ENCODE results near the gene ACOT12.

Gene ACOT12

DNA sequence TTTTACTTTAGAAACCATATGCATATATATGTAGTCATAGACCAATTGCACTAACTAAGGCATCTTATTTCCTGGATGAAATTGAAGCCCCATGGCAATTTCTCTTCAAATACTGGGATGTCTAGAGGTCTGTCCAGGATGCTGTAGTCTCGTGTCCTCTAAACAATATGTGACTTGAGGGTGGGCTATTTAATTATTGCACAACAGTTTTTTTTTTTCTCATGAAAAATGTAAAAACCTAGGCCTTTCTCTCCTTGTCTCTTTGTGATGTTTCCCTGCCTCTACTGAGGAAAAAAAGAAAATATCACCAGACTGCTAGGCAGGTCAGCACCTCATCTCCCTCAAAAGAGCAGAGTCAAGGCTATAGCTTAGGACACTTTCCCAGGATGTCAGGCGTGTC, 58.0 kb downstream of the ACOT12 start:
- Histone ChIP-seq H3K4me3 (ENCODE audit: low read length) (no peak overlapping the region), H3K9me3 (ENCODE audit: insufficient read depth, low read depth, low read length) (no peaks in the 10 kb centered on the region), H3K9ac (ENCODE audit: low read depth, low read length) (no peak overlapping the region), H3K27ac (ENCODE audit: low read length) (no peak overlapping the region), H3K27me3 (ENCODE audit: insufficient read depth, low read length) (no peaks in the 10 kb centered on the region), H3K4me1 (ENCODE audit: insufficient read depth, low read length) (no peaks in the 10 kb centered on the region), H3K36me3 (ENCODE audit: insufficient read depth, low read depth, low read length) (no peaks in the 10 kb centered on the region)

GRCh38 chr5:81334304-81335061, 59.5 kb downstream of the ACOT12 start:
- no peak overlapping the region for H3K9ac ChIP-seq (ENCODE audit: low read depth, low read length)
- H3K4me3 ChIP-seq (ENCODE audit: low read length) = no peak overlapping the region
- H3K36me3 ChIP-seq (ENCODE audit: insufficient read depth, low read depth, low read length) = no peaks in the 10 kb centered on the region
- no peaks in the 10 kb centered on the region for H3K9me3 ChIP-seq (ENCODE audit: insufficient read depth, low read depth, low read length)
- no peaks in the 10 kb centered on the region; the same call in 1 of the 2 replicates for H3K4me1 ChIP-seq (ENCODE audit: insufficient read depth, low read length)
- H3K27me3 ChIP-seq (ENCODE audit: insufficient read depth, low read length) = no peaks in the 10 kb centered on the region
- no peak overlapping the region for H3K27ac ChIP-seq (ENCODE audit: low read length)

GRCh38 chr5:81326554-81326953, 67.4 kb downstream of the ACOT12 start:
- Histone ChIP-seq H3K4me3 (ENCODE audit: low read length) (no peak overlapping the region), H3K9me3 (ENCODE audit: insufficient read depth, low read depth, low read length) (no peaks in the 10 kb centered on the region), H3K4me1 (ENCODE audit: insufficient read depth, low read length) (peaks cover 5% of the 10 kb centered on the region), H3K9ac (ENCODE audit: low read depth, low read length) (no peak overlapping the region), H3K27me3 (ENCODE audit: insufficient read depth, low read length) (no peaks in the 10 kb centered on the region), H3K36me3 (ENCODE audit: insufficient read depth, low read depth, low read length) (no peaks in the 10 kb centered on the region), H3K27ac (ENCODE audit: low read length) (no peak overlapping the region)

- Histone ChIP-seq H3K27ac (ENCODE audit: low read length) (no peak overlapping the region), H3K9ac (ENCODE audit: low read depth, low read length) (no peak overlapping the region), H3K27me3 (ENCODE audit: insufficient read depth, low read length) (no peaks in the 10 kb centered on the region), H3K4me3 (ENCODE audit: low read length) (no peak overlapping the region), H3K36me3 (ENCODE audit: insufficient read depth, low read depth, low read length) (peaks cover 17% of the 10 kb centered on the region), H3K4me1 (ENCODE audit: insufficient read depth, low read length) (peaks cover 3% of the 10 kb centered on the region), H3K9me3 (ENCODE audit: insufficient read depth, low read depth, low read length) (no peaks in the 10 kb centered on the region)
These were observed 76.4 kb downstream of the ACOT12 start for GRCh38 chr5:81317536-81317935.

- no peaks in the 10 kb centered on the region for H3K27me3 ChIP-seq (ENCODE audit: insufficient read depth, low read length)
- H3K4me3 ChIP-seq (ENCODE audit: low read length) = no peak overlapping the region
- no peaks in the 10 kb centered on the region for H3K9me3 ChIP-seq (ENCODE audit: insufficient read depth, low read depth, low read length)
- peaks cover 3% of the 10 kb centered on the region; the same call in 1 of the 2 replicates for H3K4me1 ChIP-seq (ENCODE audit: insufficient read depth, low read length)
- H3K27ac ChIP-seq (ENCODE audit: low read length) = no peak overlapping the region
- H3K36me3 ChIP-seq (ENCODE audit: insufficient read depth, low read depth, low read length) = peaks cover 26% of the 10 kb centered on the region
- no peak overlapping the region for H3K9ac ChIP-seq (ENCODE audit: low read depth, low read length)
These were observed 77.4 kb downstream of the ACOT12 start for GRCh38 chr5:81316571-81316970.

GRCh38 chr5:81315830-81316229, 78.1 kb downstream of the ACOT12 start:
- no peak overlapping the region for H3K9ac ChIP-seq (ENCODE audit: low read depth, low read length)

DNA sequence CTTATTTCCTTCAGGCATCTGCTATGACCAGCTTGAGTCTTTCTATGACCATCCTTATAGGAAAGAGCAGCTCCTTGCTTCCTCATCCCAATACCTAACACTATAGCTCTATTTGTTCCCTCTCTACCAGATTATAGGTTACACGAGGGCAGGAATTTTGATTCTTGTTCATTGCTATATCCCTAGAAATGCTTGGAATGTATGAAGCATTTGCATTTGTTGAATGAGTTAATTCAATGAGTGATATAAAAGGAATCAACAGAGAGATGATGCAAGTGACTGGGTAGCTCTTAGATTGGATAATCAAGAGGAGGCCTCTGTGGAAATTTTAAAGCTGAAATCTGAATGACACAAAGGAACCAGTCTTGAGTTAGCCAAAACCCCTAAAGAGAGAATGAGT, 78.6 kb downstream of the ACOT12 start:
- H3K36me3 ChIP-seq (ENCODE audit: insufficient read depth, low read depth, low read length) = peaks cover 36% of the 10 kb centered on the region
- no peak overlapping the region for H3K27ac ChIP-seq (ENCODE audit: low read length)
- no peaks in the 10 kb centered on the region for H3K9me3 ChIP-seq (ENCODE audit: insufficient read depth, low read depth, low read length)
- H3K9ac ChIP-seq (ENCODE audit: low read depth, low read length) = no peak overlapping the region
- no peak overlapping the region for H3K4me3 ChIP-seq (ENCODE audit: low read length)
- peaks cover 3% of the 10 kb centered on the region; the same call in 1 of the 2 replicates for H3K4me1 ChIP-seq (ENCODE audit: insufficient read depth, low read length)
- H3K27me3 ChIP-seq (ENCODE audit: insufficient read depth, low read length) = no peaks in the 10 kb centered on the region

More at GRCh38 chr5:81315830-81316229, 78.1 kb downstream of the ACOT12 start:
- Histone ChIP-seq H3K27ac (ENCODE audit: low read length) (no peak overlapping the region), H3K4me3 (ENCODE audit: low read length) (no peak overlapping the region), H3K36me3 (ENCODE audit: insufficient read depth, low read depth, low read length) (peaks cover 33% of the 10 kb centered on the region), H3K9me3 (ENCODE audit: insufficient read depth, low read depth, low read length) (no peaks in the 10 kb centered on the region), H3K4me1 (ENCODE audit: insufficient read depth, low read length) (peaks cover 3% of the 10 kb centered on the region; the same call in 1 of the 2 replicates), H3K27me3 (ENCODE audit: insufficient read depth, low read length) (no peaks in the 10 kb centered on the region)

- H3K4me1 ChIP-seq (ENCODE audit: insufficient read depth, low read length) = peaks cover 3% of the 10 kb centered on the region; the same call in 1 of the 2 replicates
- no peak overlapping the region for H3K27ac ChIP-seq (ENCODE audit: low read length)
- no peak overlapping the region for H3K9ac ChIP-seq (ENCODE audit: low read depth, low read length)
- H3K36me3 ChIP-seq (ENCODE audit: insufficient read depth, low read depth, low read length) = peaks cover 38% of the 10 kb centered on the region
- no peaks in the 10 kb centered on the region for H3K9me3 ChIP-seq (ENCODE audit: insufficient read depth, low read depth, low read length)
- no peak overlapping the region for H3K4me3 ChIP-seq (ENCODE audit: low read length)
- H3K27me3 ChIP-seq (ENCODE audit: insufficient read depth, low read length) = no peaks in the 10 kb centered on the region
These were observed 79.4 kb downstream of the ACOT12 start for GRCh38 chr5:81314581-81314980.

DNA sequence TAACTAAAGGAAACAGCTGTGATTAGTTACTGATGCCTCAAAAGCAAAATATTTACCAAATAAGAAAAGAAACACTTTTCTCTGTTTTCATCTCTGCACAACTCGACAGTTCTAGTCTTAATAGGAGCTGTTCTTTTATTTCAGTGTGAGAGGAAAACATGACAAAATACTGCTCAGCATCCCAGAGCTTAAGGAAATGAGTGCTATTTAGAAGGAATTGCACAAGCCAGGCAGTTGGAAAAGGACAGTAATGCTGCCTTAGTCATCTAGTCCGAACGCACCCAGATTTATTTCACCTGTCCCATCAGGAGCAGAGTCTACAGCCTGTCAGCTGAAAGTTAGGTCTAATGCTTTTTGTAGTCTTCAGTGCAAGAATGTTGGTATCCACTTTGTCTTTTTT, 80.2 kb downstream of the ACOT12 start:
- H3K9me3 ChIP-seq (ENCODE audit: insufficient read depth, low read depth, low read length) = no peaks in the 10 kb centered on the region
- H3K4me1 ChIP-seq (ENCODE audit: insufficient read depth, low read length) = peaks cover 3% of the 10 kb centered on the region; the same call in 1 of the 2 replicates
- H3K27ac ChIP-seq (ENCODE audit: low read length) = no peak overlapping the region
- no peak overlapping the region for H3K9ac ChIP-seq (ENCODE audit: low read depth, low read length)
- H3K4me3 ChIP-seq (ENCODE audit: low read length) = no peak overlapping the region
- no peaks in the 10 kb centered on the region for H3K27me3 ChIP-seq (ENCODE audit: insufficient read depth, low read length)
- H3K36me3 ChIP-seq (ENCODE audit: insufficient read depth, low read depth, low read length) = peaks cover 47% of the 10 kb centered on the region

- no peaks in the 10 kb centered on the region for H3K9me3 ChIP-seq (ENCODE audit: insufficient read depth, low read depth, low read length)
- peaks cover 3% of the 10 kb centered on the region; the same call in 1 of the 2 replicates for H3K4me1 ChIP-seq (ENCODE audit: insufficient read depth, low read length)
- H3K36me3 ChIP-seq (ENCODE audit: insufficient read depth, low read depth, low read length) = peaks cover 47% of the 10 kb centered on the region
- no peak overlapping the region for H3K4me3 ChIP-seq (ENCODE audit: low read length)
- H3K27ac ChIP-seq (ENCODE audit: low read length) = no peak overlapping the region
- no peaks in the 10 kb centered on the region for H3K27me3 ChIP-seq (ENCODE audit: insufficient read depth, low read length)
- H3K9ac ChIP-seq (ENCODE audit: low read depth, low read length) = no peak overlapping the region
These were observed 80.7 kb downstream of the ACOT12 start for GRCh38 chr5:81313278-81313677.

DNA sequence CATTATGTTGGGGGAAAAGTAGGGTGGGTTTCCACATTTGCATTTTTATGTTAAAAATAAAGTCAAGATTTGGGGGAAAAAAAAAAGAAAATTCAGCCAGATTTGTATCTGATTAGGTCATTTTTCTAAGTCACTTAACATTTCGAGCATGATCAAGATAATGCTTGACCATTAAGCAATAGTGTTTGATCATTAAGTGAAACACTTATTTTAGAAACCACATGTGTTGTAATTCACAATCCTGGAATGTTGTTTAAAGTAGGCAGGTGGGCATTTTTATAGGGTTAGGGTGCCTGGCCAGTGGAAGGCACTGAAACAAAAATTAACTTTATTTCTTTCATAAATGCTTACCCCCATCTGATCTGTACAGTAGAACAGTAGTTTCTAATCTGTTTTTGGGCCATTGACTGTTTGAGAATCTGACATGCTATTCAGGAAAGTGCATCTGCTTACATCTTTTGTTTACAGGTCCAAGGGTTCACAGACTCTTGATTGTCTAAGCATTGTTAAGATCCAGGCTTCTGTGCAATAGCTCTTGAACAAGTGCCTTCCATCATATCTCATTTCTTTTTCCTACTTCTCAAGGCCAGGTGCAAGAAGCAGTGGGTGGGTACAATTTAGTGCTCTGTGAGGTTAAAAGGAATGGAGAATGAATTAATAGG, 83.4 kb downstream of the ACOT12 start:
- no peaks in the 10 kb centered on the region; the same call in 1 of the 2 replicates for H3K4me1 ChIP-seq (ENCODE audit: insufficient read depth, low read length)
- H3K9ac ChIP-seq (ENCODE audit: low read depth, low read length) = no peak overlapping the region
- H3K9me3 ChIP-seq (ENCODE audit: insufficient read depth, low read depth, low read length) = no peaks in the 10 kb centered on the region
- no peaks in the 10 kb centered on the region for H3K27me3 ChIP-seq (ENCODE audit: insufficient read depth, low read length)
- no peak overlapping the region for H3K27ac ChIP-seq (ENCODE audit: low read length)
- no peak overlapping the region for H3K4me3 ChIP-seq (ENCODE audit: low read length)
- peaks cover 47% of the 10 kb centered on the region for H3K36me3 ChIP-seq (ENCODE audit: insufficient read depth, low read depth, low read length)

DNA sequence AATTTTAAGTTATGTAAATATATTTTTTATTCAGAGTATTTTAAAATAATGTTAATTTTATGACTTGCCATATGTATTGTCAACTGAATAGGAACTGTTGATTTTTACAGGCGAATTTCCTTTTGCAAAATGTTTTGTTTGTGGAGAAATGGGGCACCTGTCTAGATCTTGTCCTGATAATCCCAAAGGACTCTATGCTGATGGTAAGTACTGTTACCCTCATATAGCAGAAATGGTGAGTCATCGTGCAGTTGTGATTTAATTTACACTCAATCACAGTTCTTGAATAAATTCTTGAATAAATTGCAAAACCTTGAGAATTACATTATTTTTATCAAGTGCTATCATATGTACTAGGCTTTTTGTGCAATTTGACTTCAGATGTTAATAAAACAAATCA, 85.1 kb downstream of the ACOT12 start:
- no peak overlapping the region for H3K27ac ChIP-seq (ENCODE audit: low read length)
- H3K4me1 ChIP-seq (ENCODE audit: insufficient read depth, low read length) = no peaks in the 10 kb centered on the region
- peaks cover 51% of the 10 kb centered on the region for H3K36me3 ChIP-seq (ENCODE audit: insufficient read depth, low read depth, low read length)
- H3K4me3 ChIP-seq (ENCODE audit: low read length) = no peak overlapping the region
- H3K9ac ChIP-seq (ENCODE audit: low read depth, low read length) = no peak overlapping the region
- H3K27me3 ChIP-seq (ENCODE audit: insufficient read depth, low read length) = no peaks in the 10 kb centered on the region
- H3K9me3 ChIP-seq (ENCODE audit: insufficient read depth, low read depth, low read length) = no peaks in the 10 kb centered on the region
